OCI-LY7 (cell line): ENCODE data around the gene VWA5B2. TPM values are rescaled to one million over a fixed set of nuclear protein-coding genes. Genes with fewer than 3 reads are reported as not detected.

Experiments
- BruUV-seq: library from RNA; stranded (reverse); fragments of 400-500 nt; replicated peaks from 2 replicates; lab custom pipeline; 2021; lab: Mats Ljungman, UMichigan
- CTCF ChIA-PET: fragments of 300-600 bp; sonication (Branson Sonifier 250); formaldehyde crosslinking; loops from one replicate; lab custom pipeline; 2022; ENCODE audit warnings: antibody characterized with exemption; ENCODE audit not compliant: unreplicated experiment; lab: Charles Lee
- POLR2A ChIA-PET: fragments of 300-600 bp; sonication (Branson Sonifier 250); formaldehyde crosslinking; loops from one replicate; lab custom pipeline; 2022; ENCODE audit warnings: antibody characterized with exemption; lab: Charles Lee
- DNase-seq: peaks from one replicate; pipeline ENCODE4 v3.0.0-alpha.2; 2015; ENCODE audit warnings: low spot score
- H2AFZ ChIP-seq: fragments of 200-600 bp; sonication (generic), shearing (Covaris generic); 2 replicates; pipeline ENCODE4 v1.6.1; 2014; ENCODE audit warnings: mild to moderate bottlenecking, antibody characterized with exemption, low read length, moderate library complexity
- H3K27ac ChIP-seq: fragments of 200-600 bp; sonication (generic); 2 replicates; pipeline ENCODE4 v1.5.1; 2014; ENCODE audit warnings: mixed run types, low read depth, mild to moderate bottlenecking, moderate library complexity, low read length, inconsistent platforms; ENCODE audit not compliant: poor library complexity, severe bottlenecking
- H3K36me3 ChIP-seq: fragments of 200-600 bp; sonication (generic); 2 replicates; pipeline ENCODE4 v1.6.1; 2014; ENCODE audit warnings: mild to moderate bottlenecking, antibody characterized with exemption, low read length, moderate library complexity, mixed read lengths; ENCODE audit not compliant: insufficient read depth
- H3K4me1 ChIP-seq: fragments of 200-600 bp; sonication (generic); 2 replicates; pipeline ENCODE4 v1.5.1; 2014; ENCODE audit warnings: mild to moderate bottlenecking, low read length; ENCODE audit not compliant: insufficient read depth, poor library complexity, severe bottlenecking
- H3K4me2 ChIP-seq: fragments of 200-600 bp; sonication (generic); 2 replicates; pipeline ENCODE4 v1.6.1; 2014; ENCODE audit warnings: mild to moderate bottlenecking, low read length
- H3K4me3 ChIP-seq: fragments of 200-600 bp; sonication (generic); 2 replicates; pipeline ENCODE4 v1.5.1; 2014; ENCODE audit warnings: mild to moderate bottlenecking, low read depth, low read length; ENCODE audit not compliant: poor library complexity, severe bottlenecking
- H3K79me2 ChIP-seq: fragments of 200-600 bp; sonication (generic); 2 replicates; pipeline ENCODE4 v1.6.1; 2016; ENCODE audit warnings: low read depth, mild to moderate bottlenecking, low read length, moderate library complexity, mixed read lengths; ENCODE audit not compliant: insufficient read depth
- H3K9me2 ChIP-seq: fragments of 200-600 bp; sonication (generic); 2 replicates; pipeline ENCODE4 v1.6.1; 2016; ENCODE audit warnings: mild to moderate bottlenecking, low read length, mixed read lengths; ENCODE audit not compliant: insufficient read depth
- H3K9me3 ChIP-seq: fragments of 200-600 bp; sonication (generic); 2 replicates; pipeline ENCODE4 v1.6.1; 2014; ENCODE audit warnings: mild to moderate bottlenecking, mixed run types, low read length, mixed read lengths
- H4K20me1 ChIP-seq: fragments of 200-600 bp; sonication (generic); 2 replicates; pipeline ENCODE4 v1.6.1; 2014; ENCODE audit warnings: mild to moderate bottlenecking, antibody characterized with exemption, low read length, moderate library complexity, mixed read lengths; ENCODE audit not compliant: insufficient read depth
- EZH2phosphoT487 ChIP-seq: fragments of 200-600 bp; sonication (generic); IDR thresholded peaks from 2 replicates; pipeline ENCODE4 v1.6.1; 2018; ENCODE audit warnings: low read depth, borderline replicate concordance, mild to moderate bottlenecking, mixed run types, antibody characterized with exemption, low read length, moderate library complexity, mixed read lengths
- intact Hi-C: fragments of 100-400 bp; cut with micrococcal nuclease; formaldehyde crosslinking; loops from one replicate; pipeline ENCODE4 v1.10.0; 2022; ENCODE audit not compliant: unreplicated experiment
- total RNA-seq, 2 experiments: library from RNA; depleted of rRNA in 1 of 2; stranded (reverse); fragments of >200 nt in 1 of 2; shearing (Covaris generic) in 1 of 2; gene quantifications; 2 replicates each; pipeline ENCODE4 v1.2.3, GENCODE V29; 2014 to 2022
- TF ChIP-seq, protein P1 (sequence below): fragments of 200-600 bp; sonication (generic); conservative IDR thresholded peaks from 2 replicates; pipeline ENCODE4 v1.5.1; 2014; ENCODE audit warnings: mild to moderate bottlenecking, antibody characterized with exemption, low read length, moderate library complexity, mixed read lengths

Gene VWA5B2
- total RNA-seq, 2 experiments from 2014 or later, result not detected

DNA sequence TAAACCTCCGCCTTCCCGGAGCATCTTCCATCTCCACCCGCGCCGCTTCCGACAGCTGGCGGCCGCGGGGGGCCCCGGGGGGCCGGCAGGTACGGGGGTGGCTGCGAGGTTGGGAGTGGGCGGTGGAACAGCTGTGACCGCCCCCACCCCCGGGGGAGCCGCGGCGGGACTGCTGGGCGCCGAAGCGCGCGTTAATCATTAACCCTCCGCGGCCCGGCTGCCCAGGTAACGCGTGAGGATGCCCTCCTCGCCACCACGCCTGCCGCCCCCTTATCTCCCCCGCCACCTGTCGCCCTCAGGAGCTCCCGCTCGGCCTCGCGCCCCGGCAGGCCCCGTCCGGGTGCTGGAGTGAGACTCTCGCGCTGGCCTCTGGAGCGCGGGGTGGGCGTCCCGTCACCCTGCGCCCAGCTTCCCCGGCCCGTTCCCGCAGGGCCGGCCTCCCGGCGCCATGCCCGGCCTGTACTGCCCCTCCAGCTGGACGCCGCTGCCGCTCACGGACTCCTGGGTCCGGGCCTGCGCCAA, 757 bp downstream of the VWA5B2 start:
- no peaks in the 10 kb centered on the region for H4K20me1 ChIP-seq
- H3K27ac ChIP-seq, result no peak overlapping the region
- H3K4me3 ChIP-seq, result peak overlapping the region; percentile 9
- H3K9me2 ChIP-seq, result no peaks in the 10 kb centered on the region
- H3K79me2 ChIP-seq, result no peaks in the 10 kb centered on the region
- intact Hi-C loops, result no loop called here
- POLR2A ChIA-PET, result interaction anchor here (0.5 kb wide), 1 partner anchor 22 kb away, joined by 3 read pairs; no protein-coding TSS in a partner anchor
- H3K9me3 ChIP-seq, result no peaks in the 10 kb centered on the region
- no peaks in the 10 kb centered on the region for H3K36me3 ChIP-seq
- BruUV-seq, result no TSS peak
- TF ChIP-seq, protein P1, sequence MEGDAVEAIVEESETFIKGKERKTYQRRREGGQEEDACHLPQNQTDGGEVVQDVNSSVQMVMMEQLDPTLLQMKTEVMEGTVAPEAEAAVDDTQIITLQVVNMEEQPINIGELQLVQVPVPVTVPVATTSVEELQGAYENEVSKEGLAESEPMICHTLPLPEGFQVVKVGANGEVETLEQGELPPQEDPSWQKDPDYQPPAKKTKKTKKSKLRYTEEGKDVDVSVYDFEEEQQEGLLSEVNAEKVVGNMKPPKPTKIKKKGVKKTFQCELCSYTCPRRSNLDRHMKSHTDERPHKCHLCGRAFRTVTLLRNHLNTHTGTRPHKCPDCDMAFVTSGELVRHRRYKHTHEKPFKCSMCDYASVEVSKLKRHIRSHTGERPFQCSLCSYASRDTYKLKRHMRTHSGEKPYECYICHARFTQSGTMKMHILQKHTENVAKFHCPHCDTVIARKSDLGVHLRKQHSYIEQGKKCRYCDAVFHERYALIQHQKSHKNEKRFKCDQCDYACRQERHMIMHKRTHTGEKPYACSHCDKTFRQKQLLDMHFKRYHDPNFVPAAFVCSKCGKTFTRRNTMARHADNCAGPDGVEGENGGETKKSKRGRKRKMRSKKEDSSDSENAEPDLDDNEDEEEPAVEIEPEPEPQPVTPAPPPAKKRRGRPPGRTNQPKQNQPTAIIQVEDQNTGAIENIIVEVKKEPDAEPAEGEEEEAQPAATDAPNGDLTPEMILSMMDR, result no peak
- no peak for TF ChIP-seq EZH2phosphoT487
- DNase-seq, result no peak
- H2AFZ ChIP-seq, result no peak overlapping the region
- peaks cover 7% of the 10 kb centered on the region for H3K4me1 ChIP-seq
- CTCF ChIA-PET, result no interaction called here
- peak overlapping the region; percentile 50; the same call in 1 of the 2 replicates for H3K4me2 ChIP-seq

DNA sequence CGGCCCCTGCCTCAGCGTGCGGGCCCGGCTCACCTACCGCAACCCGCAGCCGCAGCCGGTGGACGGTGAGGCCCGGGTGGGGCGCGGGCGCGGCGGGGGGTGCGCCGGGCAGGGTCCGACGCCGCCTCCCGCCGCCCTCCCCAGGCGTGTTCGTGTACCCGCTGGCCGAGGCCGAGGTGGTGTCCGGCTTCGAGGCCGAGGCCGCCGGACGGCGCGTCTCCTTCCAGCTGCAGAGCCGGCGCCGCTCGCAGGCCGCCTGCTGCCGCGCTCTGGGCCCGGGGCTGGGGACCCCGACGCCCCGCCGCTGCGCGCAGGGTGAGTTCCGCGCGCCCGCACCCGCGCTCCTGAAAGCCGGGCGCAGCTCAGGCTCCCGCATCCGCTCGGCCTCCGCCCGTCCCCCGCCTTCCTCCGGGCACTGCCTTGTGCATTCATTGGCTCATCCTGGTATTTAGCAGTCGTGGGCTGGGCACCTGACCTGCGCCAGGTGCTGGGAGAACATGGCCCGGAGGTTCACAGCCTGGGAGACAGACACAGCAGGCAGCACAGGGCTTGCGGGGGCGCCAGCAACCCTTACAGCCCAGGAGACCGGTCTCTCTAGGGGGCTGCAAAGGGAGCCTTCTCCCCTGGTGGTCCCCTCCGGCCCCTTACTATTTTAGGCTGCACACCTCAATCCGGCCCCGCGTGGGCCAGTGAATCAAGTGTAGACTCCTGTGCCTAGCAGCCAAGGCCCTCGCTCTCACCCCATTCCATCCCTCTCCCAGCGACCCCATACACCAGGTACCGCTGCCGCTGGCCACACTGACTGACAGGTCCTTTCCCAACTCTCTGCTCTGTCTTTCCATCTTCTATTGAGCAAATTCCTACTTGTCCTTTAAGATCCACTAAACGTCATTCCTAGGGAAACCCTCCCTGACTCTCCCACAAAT, 1.5 kb downstream of the VWA5B2 start:
- no peak overlapping the region for H2AFZ ChIP-seq
- peaks cover 7% of the 10 kb centered on the region for H3K4me1 ChIP-seq
- H3K4me3 ChIP-seq, result no peak overlapping the region
- no peak for DNase-seq
- H3K79me2 ChIP-seq, result no peaks in the 10 kb centered on the region
- no peaks in the 10 kb centered on the region for H3K9me2 ChIP-seq
- no peak overlapping the region for H3K27ac ChIP-seq
- no TSS peak for BruUV-seq
- H3K4me2 ChIP-seq, result no peak overlapping the region
- ChIA-PET POLR2A (no interaction called here), CTCF (no interaction called here)
- no peak for TF ChIP-seq EZH2phosphoT487
- TF ChIP-seq, protein P1, result no peak
- intact Hi-C loops, result no loop called here
- no peaks in the 10 kb centered on the region for H3K36me3 ChIP-seq
- H4K20me1 ChIP-seq, result no peaks in the 10 kb centered on the region
- no peaks in the 10 kb centered on the region for H3K9me3 ChIP-seq

DNA sequence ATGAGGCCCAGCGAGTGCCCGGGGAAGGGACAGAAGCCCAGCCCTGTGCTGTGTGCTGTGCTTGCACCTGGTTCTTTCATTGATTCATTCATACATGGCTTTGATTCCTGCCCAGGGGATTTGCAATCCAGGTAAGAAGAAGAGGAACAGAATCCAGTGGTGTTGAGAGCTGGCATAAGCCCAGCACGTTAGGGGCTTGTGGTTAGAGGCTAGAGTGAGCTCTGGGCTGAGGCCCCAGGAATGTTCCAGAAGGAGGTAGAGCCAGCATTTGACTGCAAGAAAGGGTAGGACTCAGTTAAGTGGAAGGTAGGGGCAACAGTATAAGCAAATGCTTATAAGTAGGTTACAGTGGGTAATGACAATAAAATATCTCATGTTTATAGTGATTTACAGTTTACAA, 2.3 kb downstream of the VWA5B2 start:
- Histone ChIP-seq H3K4me1 (peaks cover 7% of the 10 kb centered on the region), H3K79me2 (no peaks in the 10 kb centered on the region), H3K9me2 (no peaks in the 10 kb centered on the region), H3K4me3 (no peak overlapping the region), H3K27ac (no peak overlapping the region), H2AFZ (no peak overlapping the region), H3K36me3 (no peaks in the 10 kb centered on the region), H4K20me1 (no peaks in the 10 kb centered on the region), H3K9me3 (no peaks in the 10 kb centered on the region), H3K4me2 (no peak overlapping the region)
- TF ChIP-seq, protein P1, result no peak
- TF ChIP-seq EZH2phosphoT487, result no peak
- intact Hi-C loops, result no loop called here
- ChIA-PET POLR2A (interaction anchor here (0.6 kb wide), 1 partner anchor 308 kb away, joined by 3 read pairs; no protein-coding TSS in a partner anchor), CTCF (no interaction called here)
- DNase-seq, result no peak
- BruUV-seq, result no TSS peak
